Prostate gland (tissue), 2 donors: Measurements from ENCODE around the gene PAPPA2.

Experiments used
- POLR2A ChIP-seq: fragments of 450-650 bp; IDR thresholded peaks from one replicate; pipeline ENCODE4 v1.6.1; 2016; ENCODE audit warnings: antibody characterized with exemption, mild to moderate bottlenecking
- POLR2AphosphoS5 ChIP-seq: sonication (generic); formaldehyde crosslinking; IDR thresholded peaks from one replicate; pipeline ENCODE4 v1.6.1; 2017; ENCODE audit warnings: antibody characterized with exemption
- TF ChIP-seq, protein P1 (sequence below), 4 experiments: fragments of 200-600 bp in 2 of 4; fragments of 450-650 bp in 2 of 4; sonication (generic) in 2 of 4; IDR thresholded peaks; 1 replicate in 3 of 4; 2 replicates in 1 of 4; pipeline ENCODE4 v1.5.1; 2016 to 2019; ENCODE audit warnings: antibody characterized with exemption in 4 of 4, mild to moderate bottlenecking in 2 of 4, moderate library complexity in 2 of 4

DNA sequence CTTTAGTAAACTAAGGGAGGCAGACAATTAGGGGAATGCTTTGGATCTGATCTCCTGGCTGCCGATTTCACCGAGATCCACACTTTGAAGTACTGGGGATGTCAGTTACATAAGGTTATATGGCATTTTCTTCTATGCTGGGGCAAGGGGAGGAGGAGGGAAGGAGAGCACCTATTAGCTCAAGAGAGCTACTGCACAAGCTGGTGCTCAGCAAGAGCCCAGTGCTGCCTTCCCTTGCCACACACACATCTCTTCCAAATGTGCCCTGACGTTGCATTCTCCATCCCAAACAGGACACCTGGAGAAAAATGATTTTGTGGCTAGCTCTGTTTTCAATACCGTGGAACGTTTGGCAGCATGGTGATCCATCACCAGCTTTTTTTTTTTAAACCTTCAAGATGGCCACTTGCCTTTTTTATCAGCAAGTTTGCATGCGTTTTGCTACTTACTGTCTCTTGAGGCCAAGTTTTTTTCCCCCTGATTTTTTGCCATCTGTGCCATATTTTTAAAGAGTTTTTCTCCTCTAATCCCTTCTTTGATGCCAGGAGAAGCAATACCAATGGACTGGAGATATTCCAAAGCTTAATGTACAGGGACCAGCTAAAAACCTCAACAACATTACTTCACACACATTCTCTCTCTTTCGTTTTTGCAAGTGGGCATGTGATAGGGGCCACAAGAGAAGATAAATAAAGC, 66.6 kb downstream of the PAPPA2 start:
- TF ChIP-seq, protein P1, sequence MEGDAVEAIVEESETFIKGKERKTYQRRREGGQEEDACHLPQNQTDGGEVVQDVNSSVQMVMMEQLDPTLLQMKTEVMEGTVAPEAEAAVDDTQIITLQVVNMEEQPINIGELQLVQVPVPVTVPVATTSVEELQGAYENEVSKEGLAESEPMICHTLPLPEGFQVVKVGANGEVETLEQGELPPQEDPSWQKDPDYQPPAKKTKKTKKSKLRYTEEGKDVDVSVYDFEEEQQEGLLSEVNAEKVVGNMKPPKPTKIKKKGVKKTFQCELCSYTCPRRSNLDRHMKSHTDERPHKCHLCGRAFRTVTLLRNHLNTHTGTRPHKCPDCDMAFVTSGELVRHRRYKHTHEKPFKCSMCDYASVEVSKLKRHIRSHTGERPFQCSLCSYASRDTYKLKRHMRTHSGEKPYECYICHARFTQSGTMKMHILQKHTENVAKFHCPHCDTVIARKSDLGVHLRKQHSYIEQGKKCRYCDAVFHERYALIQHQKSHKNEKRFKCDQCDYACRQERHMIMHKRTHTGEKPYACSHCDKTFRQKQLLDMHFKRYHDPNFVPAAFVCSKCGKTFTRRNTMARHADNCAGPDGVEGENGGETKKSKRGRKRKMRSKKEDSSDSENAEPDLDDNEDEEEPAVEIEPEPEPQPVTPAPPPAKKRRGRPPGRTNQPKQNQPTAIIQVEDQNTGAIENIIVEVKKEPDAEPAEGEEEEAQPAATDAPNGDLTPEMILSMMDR (IDR thresholded peaks at IDR 0.05), result no peak
- TF ChIP-seq POLR2A (no peak), POLR2AphosphoS5 (no peak)
